Esophagus squamous epithelium (tissue), 5 donors: ENCODE data around the gene WASL. TPM values are rescaled to one million over a fixed set of nuclear protein-coding genes. Genes with fewer than 3 reads are reported as not detected.

ENCODE experiments used
- DNase-seq: peaks from one replicate; lab custom pipeline; 2025; lab: John Stamatoyannopoulos, UW
- H3K27ac ChIP-seq, 4 donors: fragments of 200-600 bp; sonication (generic); one replicate each; pipeline ENCODE4 v1.5.1; 2016 to 2019; ENCODE audit warnings: mild to moderate bottlenecking in 1 of 4
- H3K27me3 ChIP-seq, 4 donors: fragments of 200-600 bp; sonication (generic); 1 replicate in 3 of 4; 2 replicates in 1 of 4; pipeline versions ENCODE4 v1.5.1 to v1.6.0; 2017 to 2021; ENCODE audit warnings: antibody characterized with exemption in 1 of 4
- H3K36me3 ChIP-seq, 3 donors: fragments of 200-600 bp; sonication (generic); one replicate each; pipeline ENCODE4 v1.5.1; 2016 to 2019
- H3K4me1 ChIP-seq, 3 donors: fragments of 200-600 bp; sonication (generic); one replicate each; pipeline ENCODE4 v1.5.1; 2017 to 2019
- H3K4me3 ChIP-seq, 4 donors: fragments of 200-600 bp; sonication (generic); 1 replicate in 3 of 4; 2 replicates in 1 of 4; pipeline ENCODE4 v1.5.1; 2016 to 2019; ENCODE audit warnings: mild to moderate bottlenecking in 2 of 4, moderate library complexity in 1 of 4
- H3K9me3 ChIP-seq, 3 donors: fragments of 200-600 bp; sonication (generic); one replicate each; pipeline ENCODE4 v1.5.1; 2016 to 2019
- CTCF ChIP-seq, 6 experiments: fragments of 450-650 bp in 4 of 6; fragments of 200-600 bp in 2 of 6; sonication (generic) in 2 of 6; IDR thresholded peaks; one replicate each; pipeline ENCODE4 v1.5.1; 2016 to 2019; ENCODE audit warnings: antibody characterized with exemption in 6 of 6, mild to moderate bottlenecking in 4 of 6, moderate library complexity in 4 of 6
- POLR2A ChIP-seq, 4 donors: fragments of 450-650 bp; IDR thresholded peaks; one replicate each; pipeline ENCODE4 v1.6.1; 2017; ENCODE audit warnings: antibody characterized with exemption in 4 of 4, mild to moderate bottlenecking in 4 of 4, moderate library complexity in 3 of 4
- WGBS, 2 donors: methylation state at CpG; one replicate each; pipeline ENCODE4 v1.1.5; 2018; 5-methylcytosine and 5-hydroxymethylcytosine counted together
- intact Hi-C: fragments of 100-400 bp; cut with DNase I; formaldehyde crosslinking; loops from one replicate; pipeline ENCODE4 v1.15.0; 2022
- total RNA-seq, 4 donors: library from RNA; depleted of rRNA; stranded (reverse); fragments of >200 nt; gene quantifications; one replicate each; pipeline ENCODE4 v1.1.0, GENCODE V29; 2016
- donor health status: DM: yes; HTN: yes; CAD: no.

The WASL gene
- total RNA-seq, 4 donors from 2014 or later, result 26.0 to 34.6 (median 31.3) TPM

GRCh38 chr7:123661765-123662164, 87.0 kb downstream of the WASL start:
- no peaks in the 10 kb centered on the region for H3K36me3 ChIP-seq
- H3K27me3 ChIP-seq, result peaks cover 0 to 68% (median 0%) of the 10 kb centered on the region in 4 donors
- no peak for TF ChIP-seq POLR2A (IDR thresholded peaks at IDR 0.05)
- no peak for TF ChIP-seq CTCF (IDR thresholded peaks at IDR 0.05)
- no peak overlapping the region for H3K27ac ChIP-seq
- H3K4me3 ChIP-seq, result no peak overlapping the region
- WGBS, 2 donors, result 69 to 70% methylated on average over 1 of the region's 1 CpG
- intact Hi-C loops, result no loop called here
- no peaks in the 10 kb centered on the region for H3K9me3 ChIP-seq
- DNase-seq, result no peak
- peaks cover 0 to 3% (median 0%) of the 10 kb centered on the region in 3 donors for H3K4me1 ChIP-seq

GRCh38 chr7:123660514-123661354, 88.1 kb downstream of the WASL start:
- TF ChIP-seq CTCF (IDR thresholded peaks at IDR 0.05), result no peak
- TF ChIP-seq POLR2A (IDR thresholded peaks at IDR 0.05), result no peak

GRCh38 chr7:123658023-123658422, 90.8 kb downstream of the WASL start:
- TF ChIP-seq CTCF (IDR thresholded peaks at IDR 0.05) (no peak), POLR2A (IDR thresholded peaks at IDR 0.05) (no peak)
- 84 to 93% methylated on average over 6 of the region's 6 CpGs for WGBS, 2 donors
- H3K36me3 ChIP-seq, result no peaks in the 10 kb centered on the region
- H3K4me1 ChIP-seq, result no peaks in the 10 kb centered on the region
- intact Hi-C loops, result no loop called here
- H3K9me3 ChIP-seq, result no peaks in the 10 kb centered on the region
- no peak for DNase-seq
- H3K4me3 ChIP-seq, result no peak overlapping the region
- peaks cover 0 to 46% (median 0%) of the 10 kb centered on the region in 4 donors for H3K27me3 ChIP-seq
- no peak overlapping the region for H3K27ac ChIP-seq

More at GRCh38 chr7:123660514-123661354, 88.1 kb downstream of the WASL start:
- 62 to 80% methylated on average over 6 of the region's 8 CpGs for WGBS, 2 donors
- Histone ChIP-seq H3K27ac (no peak overlapping the region), H3K4me1 (peaks cover 0 to 3% (median 0%) of the 10 kb centered on the region in 3 donors), H3K9me3 (no peaks in the 10 kb centered on the region), H3K27me3 (peaks cover 0 to 65% (median 0%) of the 10 kb centered on the region in 4 donors), H3K4me3 (no peak overlapping the region), H3K36me3 (no peaks in the 10 kb centered on the region)
- intact Hi-C loops, result no loop called here
- DNase-seq, result no peak

- 60 to 64% methylated on average over 1 of the region's 1 CpG for WGBS, 2 donors
- H3K36me3 ChIP-seq, result no peaks in the 10 kb centered on the region
- no peaks in the 10 kb centered on the region for H3K4me1 ChIP-seq
- no peaks in the 10 kb centered on the region for H3K9me3 ChIP-seq
- peaks cover 0 to 39% (median 0%) of the 10 kb centered on the region in 4 donors for H3K27me3 ChIP-seq
- intact Hi-C loops, result no loop called here
- DNase-seq, result no peak
- H3K4me3 ChIP-seq, result no peak overlapping the region
- no peak for TF ChIP-seq POLR2A (IDR thresholded peaks at IDR 0.05)
- TF ChIP-seq CTCF (IDR thresholded peaks at IDR 0.05), result no peak
- H3K27ac ChIP-seq, result no peak overlapping the region
Observed at GRCh38 chr7:123657304-123657685, 91.5 kb downstream of the WASL start.

GRCh38 chr7:123656544-123657303, 92.1 kb downstream of the WASL start:
- WGBS, 2 donors, result 80 to 83% methylated on average over 6 of the region's 6 CpGs
- no peaks in the 10 kb centered on the region for H3K9me3 ChIP-seq
- H3K27me3 ChIP-seq, result peaks cover 0 to 33% (median 0%) of the 10 kb centered on the region in 4 donors
- intact Hi-C loops, result no loop called here
- H3K27ac ChIP-seq, result no peak overlapping the region
- TF ChIP-seq POLR2A (IDR thresholded peaks at IDR 0.05) (no peak), CTCF (IDR thresholded peaks at IDR 0.05) (no peak)
- DNase-seq, result no peak
- no peaks in the 10 kb centered on the region for H3K4me1 ChIP-seq
- H3K36me3 ChIP-seq, result no peaks in the 10 kb centered on the region
- no peak overlapping the region for H3K4me3 ChIP-seq
